GM23248 (cell line): ENCODE data around the gene DIP2C. TPM values are rescaled to one million over a fixed set of nuclear protein-coding genes. Genes with fewer than 3 reads are reported as not detected.

Experiments
- DNase-seq: peaks from one replicate; pipeline ENCODE4 v3.0.0-alpha.2; 2015
- H2AFZ ChIP-seq: fragments of 200-600 bp; sonication (generic); 2 replicates; pipeline ENCODE4 v1.6.1; 2016; ENCODE audit warnings: antibody characterized with exemption
- H3F3A ChIP-seq: fragments of 200-600 bp; sonication (generic); 2 replicates; pipeline ENCODE4 v1.6.1; 2016; ENCODE audit warnings: mild to moderate bottlenecking, antibody characterized with exemption, mixed run types; ENCODE audit not compliant: insufficient read depth
- H3K27ac ChIP-seq: fragments of 200-600 bp; sonication (generic); 2 replicates; pipeline ENCODE4 v1.5.1; 2016; ENCODE audit warnings: mild to moderate bottlenecking
- H3K27me3 ChIP-seq: fragments of 200-600 bp; sonication (generic); replicated peaks from 2 replicates; pipeline ENCODE4 v1.6.1; 2016; ENCODE audit warnings: mild to moderate bottlenecking; ENCODE audit not compliant: insufficient read depth
- H3K36me3 ChIP-seq: fragments of 200-600 bp; sonication (generic); 2 replicates; pipeline ENCODE4 v1.6.1; 2016; ENCODE audit warnings: low read depth, mild to moderate bottlenecking
- H3K4me1 ChIP-seq: fragments of 200-600 bp; sonication (generic); 2 replicates; pipeline ENCODE4 v1.6.1; 2016; ENCODE audit warnings: mild to moderate bottlenecking; ENCODE audit not compliant: insufficient read depth
- H3K4me2 ChIP-seq: fragments of 200-600 bp; sonication (generic); one replicate; pipeline ENCODE4 v1.6.1; 2016; ENCODE audit warnings: mild to moderate bottlenecking; ENCODE audit not compliant: unreplicated experiment
- H3K4me3 ChIP-seq: fragments of 200-600 bp; sonication (generic); 2 replicates; pipeline ENCODE4 v1.5.1; 2016; ENCODE audit warnings: mild to moderate bottlenecking
- H3K79me2 ChIP-seq: fragments of 200-600 bp; sonication (generic); 2 replicates; pipeline ENCODE4 v1.6.1; 2016; ENCODE audit warnings: mild to moderate bottlenecking; ENCODE audit not compliant: insufficient read depth
- H3K9ac ChIP-seq: fragments of 200-600 bp; sonication (generic); 2 replicates; pipeline ENCODE4 v1.6.1; 2016; ENCODE audit warnings: mild to moderate bottlenecking
- H3K9me2 ChIP-seq: fragments of 200-600 bp; sonication (generic); 2 replicates; pipeline ENCODE4 v1.6.1; 2016; ENCODE audit warnings: mixed run types, mild to moderate bottlenecking, moderate library complexity; ENCODE audit not compliant: insufficient read depth
- H3K9me3 ChIP-seq: fragments of 200-600 bp; sonication (generic); one replicate; pipeline ENCODE4 v1.6.1; 2017; ENCODE audit warnings: low read depth
- H4K20me1 ChIP-seq: fragments of 200-600 bp; sonication (generic); 2 replicates; pipeline ENCODE4 v1.6.0; 2016; ENCODE audit not compliant: insufficient read depth
- EZH2 ChIP-seq: fragments of 200-600 bp; sonication (generic); IDR thresholded peaks from 2 replicates; pipeline ENCODE4 v1.6.1; 2018; ENCODE audit warnings: antibody characterized with exemption, mild to moderate bottlenecking; ENCODE audit not compliant: insufficient read depth, poor library complexity, severe bottlenecking
- EZH2phosphoT487 ChIP-seq: fragments of 200-600 bp; sonication (generic); IDR thresholded peaks from 2 replicates; pipeline ENCODE4 v1.6.1; 2018; ENCODE audit warnings: antibody characterized with exemption, moderate library complexity, mild to moderate bottlenecking, low read depth; ENCODE audit not compliant: insufficient read depth
- WGBS, 2 experiments: methylation state at CpG; one replicate each; pipeline ENCODE4 v1.1.6; 2015 to 2017; ENCODE audit warnings: low lambda C conversion rate in 2 of 2, low coverage in 1 of 2; ENCODE audit errors: missing lambda C conversion rate in 2 of 2; 5-methylcytosine and 5-hydroxymethylcytosine counted together
- in situ Hi-C: fragments of 300-500 bp; cut with MboI; formaldehyde crosslinking; loops from 2 replicates; pipeline ENCODE4 v1.15.0; 2020
- polyA plus RNA-seq: library from polyadenylated mRNA; unstranded; fragments of >200 nt; fragmentation: Nextera tagmentation; extraction: Ambion mirVana; gene quantifications from 2 replicates; pipeline ENCODE4 v1.2.1, GENCODE V29; 2016
- total RNA-seq: library from RNA; depleted of rRNA; stranded (reverse); fragments of >200 nt; shearing (Covaris generic); gene quantifications from 2 replicates; pipeline ENCODE4 v1.2.3, GENCODE V29; 2014

The DIP2C gene
- total and polyA plus RNA-seq, 2 experiments from 2014 or later, result 12.0 to 13.1 TPM

- H3K27ac ChIP-seq, result no peak overlapping the region
- WGBS, 2 experiments, result 70 to 86% methylated on average over 6 of the region's 6 CpGs
- TF ChIP-seq EZH2, result no peak
- TF ChIP-seq EZH2phosphoT487, result no peak
- no peaks in the 10 kb centered on the region for H3K36me3 ChIP-seq
- no peaks in the 10 kb centered on the region for H3F3A ChIP-seq
- in situ Hi-C loops, result no loop called here
- H3K9me2 ChIP-seq, result no peaks in the 10 kb centered on the region
- H3K9me3 ChIP-seq, result no peaks in the 10 kb centered on the region
- no peaks in the 10 kb centered on the region; the same call in 1 of the 2 replicates for H4K20me1 ChIP-seq
- no peak overlapping the region for H3K4me2 ChIP-seq
- H3K79me2 ChIP-seq, result peaks cover 93% of the 10 kb centered on the region
- no peak overlapping the region for H3K4me3 ChIP-seq
- no peaks in the 10 kb centered on the region for H3K27me3 ChIP-seq
- H3K4me1 ChIP-seq, result no peaks in the 10 kb centered on the region
- H2AFZ ChIP-seq, result no peak overlapping the region
- no peak overlapping the region for H3K9ac ChIP-seq
- DNase-seq, result no peak
Measured at GRCh38 chr10:547591-548081, 141.8 kb downstream of the DIP2C start.

- no peaks in the 10 kb centered on the region for H3K9me3 ChIP-seq
- no peak overlapping the region for H3K9ac ChIP-seq
- H3K4me2 ChIP-seq, result no peak overlapping the region
- WGBS, 2 experiments, result 74 to 83% methylated on average over 10 of the region's 10 CpGs
- H3K9me2 ChIP-seq, result no peaks in the 10 kb centered on the region
- H3K79me2 ChIP-seq, result peaks cover 93% of the 10 kb centered on the region
- H3K36me3 ChIP-seq, result no peaks in the 10 kb centered on the region
- H3K4me3 ChIP-seq, result no peak overlapping the region
- no peaks in the 10 kb centered on the region for H3K4me1 ChIP-seq
- H3K27ac ChIP-seq, result no peak overlapping the region
- in situ Hi-C loops, result no loop called here
- TF ChIP-seq EZH2phosphoT487, result no peak
- no peak for TF ChIP-seq EZH2
- H3F3A ChIP-seq, result no peaks in the 10 kb centered on the region
- no peaks in the 10 kb centered on the region; the same call in 1 of the 2 replicates for H4K20me1 ChIP-seq
- no peaks in the 10 kb centered on the region for H3K27me3 ChIP-seq
- no peak overlapping the region for H2AFZ ChIP-seq
- DNase-seq, result peak; percentile 18
Measured at GRCh38 chr10:546971-547590, 142.4 kb downstream of the DIP2C start.

DNA sequence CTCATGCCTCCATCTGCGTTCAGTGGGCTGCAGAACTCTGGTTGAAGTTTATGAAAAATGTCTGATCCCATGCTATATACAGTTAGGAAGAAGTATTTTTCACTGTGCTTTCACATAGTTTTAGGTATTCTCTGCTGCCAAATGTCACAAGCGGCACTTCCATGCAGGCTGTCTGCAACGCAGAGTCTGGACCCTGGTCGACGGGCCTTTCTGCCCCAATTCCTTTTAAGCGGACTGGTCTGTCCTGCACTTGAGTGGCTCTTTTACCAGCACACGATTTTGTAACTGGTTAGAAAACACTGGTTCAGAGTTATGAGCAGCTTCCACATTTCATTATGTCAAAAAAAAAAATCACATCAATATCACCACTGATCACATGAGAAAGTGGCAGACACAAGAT lies 143.0 kb downstream of the DIP2C start:
- Histone ChIP-seq H3K36me3 (no peaks in the 10 kb centered on the region), H3K9me3 (no peaks in the 10 kb centered on the region), H3K4me1 (no peaks in the 10 kb centered on the region), H3K4me2 (no peak overlapping the region), H3F3A (no peaks in the 10 kb centered on the region), H3K9me2 (no peaks in the 10 kb centered on the region), H3K4me3 (no peak overlapping the region), H3K9ac (no peak overlapping the region), H3K27ac (no peak overlapping the region), H3K27me3 (no peaks in the 10 kb centered on the region), H3K79me2 (peaks cover 93% of the 10 kb centered on the region), H2AFZ (no peak overlapping the region), H4K20me1 (no peaks in the 10 kb centered on the region; the same call in 1 of the 2 replicates)
- WGBS, 2 experiments, result 90 to 92% methylated on average over 7 of the region's 7 CpGs
- TF ChIP-seq EZH2, result no peak
- TF ChIP-seq EZH2phosphoT487, result no peak
- in situ Hi-C loops, result no loop called here
- DNase-seq, result no peak

DNA sequence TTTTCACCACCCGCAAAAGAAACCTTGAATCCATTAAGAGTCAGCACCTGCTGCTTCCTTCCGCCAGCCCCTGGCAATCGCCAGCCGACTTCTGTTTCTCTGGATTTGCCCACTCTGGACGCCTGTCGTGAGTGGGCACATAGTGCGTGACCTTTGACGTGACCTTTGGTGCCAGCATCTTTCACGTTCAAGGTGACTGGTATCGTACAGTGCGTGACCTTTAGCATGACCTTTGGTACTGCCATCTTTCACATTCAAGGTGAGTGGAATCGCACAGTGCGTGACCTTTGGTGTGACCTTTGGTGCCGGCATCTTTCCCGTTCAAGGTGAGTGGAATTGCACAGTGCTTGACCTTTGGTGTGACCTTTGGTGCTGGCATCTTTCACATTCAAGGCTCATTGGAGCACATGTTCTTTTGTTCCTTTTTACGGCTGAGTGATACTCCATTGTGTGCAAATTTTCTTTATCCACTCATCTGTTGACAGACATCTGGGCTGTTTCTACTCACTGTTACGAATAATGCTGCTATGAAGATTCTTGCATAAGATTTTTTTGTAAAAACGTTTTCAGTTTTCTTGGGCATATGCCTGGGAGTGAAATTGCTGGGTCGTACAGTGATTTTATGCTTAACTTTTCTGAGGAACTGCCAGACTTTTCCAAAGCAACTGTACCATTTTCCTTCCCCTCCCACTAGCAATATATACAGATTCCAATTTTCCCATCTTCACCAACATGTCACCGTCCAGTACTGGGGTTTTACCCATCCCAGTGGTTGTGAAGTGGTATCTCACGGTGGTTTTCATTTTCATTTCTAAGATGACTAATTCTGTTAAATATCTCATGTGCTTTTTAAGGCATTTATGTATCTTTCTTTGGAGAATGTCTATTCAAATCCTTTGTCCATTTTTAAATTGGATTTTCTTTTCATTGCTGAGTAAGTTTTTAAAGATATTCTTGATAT lies 145.3 kb downstream of the DIP2C start:
- no peaks in the 10 kb centered on the region for H3K4me1 ChIP-seq
- no peak overlapping the region for H3K27ac ChIP-seq
- no peak overlapping the region for H3K9ac ChIP-seq
- H3K4me2 ChIP-seq, result no peak overlapping the region
- in situ Hi-C loops, result no loop called here
- WGBS, 2 experiments, result 87 to 90% methylated on average over 21 of the region's 21 CpGs
- no peaks in the 10 kb centered on the region; the same call in 1 of the 2 replicates for H4K20me1 ChIP-seq
- H3F3A ChIP-seq, result no peaks in the 10 kb centered on the region
- H2AFZ ChIP-seq, result no peak overlapping the region
- peaks cover 93% of the 10 kb centered on the region for H3K79me2 ChIP-seq
- no peaks in the 10 kb centered on the region for H3K9me2 ChIP-seq
- no peak for DNase-seq
- H3K36me3 ChIP-seq, result no peaks in the 10 kb centered on the region
- H3K9me3 ChIP-seq, result no peaks in the 10 kb centered on the region
- H3K27me3 ChIP-seq, result no peaks in the 10 kb centered on the region
- TF ChIP-seq EZH2phosphoT487 (no peak), EZH2 (no peak)
- H3K4me3 ChIP-seq, result no peak overlapping the region
